ENCODE measurements around the gene ACIN1. TPM values are rescaled to one million over a fixed set of nuclear protein-coding genes. Genes with fewer than 3 reads are reported as not detected.

ACIN1 gene
- total and polyA plus RNA-seq, 7 donors, result 45.2 to 83.2 (median 75.3) TPM

DNA sequence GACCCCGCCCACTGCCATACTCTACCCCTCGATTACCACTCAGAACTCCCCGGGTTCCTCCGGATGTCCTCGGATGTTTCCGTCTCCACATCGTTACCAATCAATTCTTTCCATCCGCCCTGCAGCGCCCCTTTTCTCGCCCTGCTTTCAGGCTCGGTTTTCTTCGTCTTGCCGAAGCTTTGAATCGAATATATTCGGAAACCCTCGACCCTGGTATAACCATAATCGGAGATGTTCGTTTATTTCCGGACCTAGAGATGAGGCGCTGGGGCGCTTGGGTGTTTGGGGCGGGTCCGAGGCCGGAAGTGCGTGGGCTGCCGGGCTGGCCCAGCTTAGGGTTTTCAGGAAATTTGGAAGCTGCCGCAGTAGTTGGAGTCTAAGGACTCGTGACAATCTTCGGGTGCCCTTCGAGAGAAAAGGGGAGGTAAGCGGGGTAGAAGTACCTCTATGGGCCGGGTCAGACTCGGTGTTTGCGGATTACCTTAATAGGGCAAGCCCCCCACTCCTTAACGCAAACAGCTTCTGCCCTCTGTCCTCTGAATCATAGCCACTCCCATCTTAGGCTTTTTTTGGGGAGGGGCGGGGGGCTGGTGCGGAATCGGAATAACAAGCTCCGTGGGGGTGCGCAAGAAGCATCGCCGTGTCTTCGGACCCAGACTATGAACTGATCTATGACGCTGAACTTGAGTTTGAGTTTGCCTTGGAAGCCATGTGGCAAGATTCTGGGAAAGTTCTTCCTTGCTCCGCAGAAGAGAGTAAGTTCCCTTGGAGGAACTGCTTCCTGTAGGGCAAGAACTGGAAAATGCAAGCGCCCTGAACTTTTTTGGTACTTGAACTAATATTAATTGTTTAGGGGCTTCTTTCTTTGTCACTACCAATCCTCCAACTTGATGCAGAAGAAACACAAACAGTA, 516 bp upstream of the ACIN1 start, which contains the start of gene C14orf119:
Gene C14orf119 (plus strand): TSS at position 310 of the 913 bp plus-strand sequence. CDS start 2,154 bp downstream, outside the sequence.
- DNase-seq, result peak; percentile 99 to 100
- 0% methylated on average over 46 of the region's 46 CpGs for WGBS, 3 donors
- Histone ChIP-seq H3K27ac (peak within 1 kb of the TSS; percentile 99), H3K36me3 (ENCODE audit: insufficient read depth in 1 of 2, low read depth in 1 of 2) (peaks cover 8 to 56% of the 10 kb centered on the region in 2 donors), H3K9me3 (no peaks in the 10 kb centered on the region), H3K4me3 (peak within 1 kb of the TSS; percentile 97), H3K4me1 (peaks cover 30% of the 10 kb centered on the region), H3K27me3 (ENCODE audit: insufficient read depth in 3 of 3, low read length in 2 of 3) (no peaks in the 10 kb centered on the region)
- TF ChIP-seq, protein P1, sequence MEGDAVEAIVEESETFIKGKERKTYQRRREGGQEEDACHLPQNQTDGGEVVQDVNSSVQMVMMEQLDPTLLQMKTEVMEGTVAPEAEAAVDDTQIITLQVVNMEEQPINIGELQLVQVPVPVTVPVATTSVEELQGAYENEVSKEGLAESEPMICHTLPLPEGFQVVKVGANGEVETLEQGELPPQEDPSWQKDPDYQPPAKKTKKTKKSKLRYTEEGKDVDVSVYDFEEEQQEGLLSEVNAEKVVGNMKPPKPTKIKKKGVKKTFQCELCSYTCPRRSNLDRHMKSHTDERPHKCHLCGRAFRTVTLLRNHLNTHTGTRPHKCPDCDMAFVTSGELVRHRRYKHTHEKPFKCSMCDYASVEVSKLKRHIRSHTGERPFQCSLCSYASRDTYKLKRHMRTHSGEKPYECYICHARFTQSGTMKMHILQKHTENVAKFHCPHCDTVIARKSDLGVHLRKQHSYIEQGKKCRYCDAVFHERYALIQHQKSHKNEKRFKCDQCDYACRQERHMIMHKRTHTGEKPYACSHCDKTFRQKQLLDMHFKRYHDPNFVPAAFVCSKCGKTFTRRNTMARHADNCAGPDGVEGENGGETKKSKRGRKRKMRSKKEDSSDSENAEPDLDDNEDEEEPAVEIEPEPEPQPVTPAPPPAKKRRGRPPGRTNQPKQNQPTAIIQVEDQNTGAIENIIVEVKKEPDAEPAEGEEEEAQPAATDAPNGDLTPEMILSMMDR (IDR thresholded peaks at IDR 0.05), result no peak
- ATAC-seq, result peak; percentile 92 to 96 (median 94)
- intact Hi-C loops (cut with DNase I), result no loop called here

DNA sequence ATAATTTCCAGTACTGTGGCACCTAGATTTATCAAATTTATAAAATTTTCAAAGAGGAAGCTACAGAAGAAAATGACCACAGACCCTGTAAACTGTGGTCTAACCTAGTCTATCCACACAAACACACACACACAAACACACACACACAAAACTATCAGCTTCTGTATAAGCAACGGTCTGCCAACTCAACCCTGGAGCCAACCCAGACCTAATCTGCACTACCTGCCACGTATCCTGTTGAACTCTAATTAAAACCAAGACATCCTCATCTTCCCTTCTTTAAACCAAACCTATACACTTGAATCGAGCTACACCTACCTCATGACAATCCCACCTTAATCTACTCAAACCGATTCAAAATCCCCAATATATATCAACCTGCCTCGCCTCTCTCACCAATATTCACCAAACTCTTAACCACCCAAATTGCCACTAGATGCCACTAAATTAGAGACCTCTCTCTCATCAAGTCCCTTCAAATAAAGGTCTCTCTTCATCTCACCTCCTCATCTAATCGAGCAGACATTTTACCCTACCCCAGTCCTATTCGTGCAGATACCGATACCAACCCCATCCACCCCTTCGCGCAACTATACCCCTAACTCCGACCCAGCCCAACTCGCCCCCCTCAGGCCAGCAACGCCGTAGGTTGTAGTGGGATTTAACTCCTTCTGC, 808 bp downstream of the ACIN1 start:
- H3K4me3 ChIP-seq, result peak overlapping the region; percentile 97
- ATAC-seq (no peak), DNase-seq (no peak)
- peaks cover 30% of the 10 kb centered on the region for H3K4me1 ChIP-seq
- no peaks in the 10 kb centered on the region for H3K27me3 ChIP-seq (ENCODE audit: insufficient read depth in 3 of 3, low read length in 2 of 3)
- peak overlapping the region; percentile 99 for H3K27ac ChIP-seq
- H3K36me3 ChIP-seq (ENCODE audit: insufficient read depth in 1 of 2, low read depth in 1 of 2), result peaks cover 18 to 67% of the 10 kb centered on the region in 2 donors
- H3K9me3 ChIP-seq, result no peaks in the 10 kb centered on the region
- TF ChIP-seq, protein P1 (IDR thresholded peaks at IDR 0.05), result no peak
- WGBS, 3 donors, result 1 to 2% (median 1%) methylated on average over 14 of the region's 14 CpGs
- intact Hi-C loops (cut with DNase I), result no loop called here

DNA sequence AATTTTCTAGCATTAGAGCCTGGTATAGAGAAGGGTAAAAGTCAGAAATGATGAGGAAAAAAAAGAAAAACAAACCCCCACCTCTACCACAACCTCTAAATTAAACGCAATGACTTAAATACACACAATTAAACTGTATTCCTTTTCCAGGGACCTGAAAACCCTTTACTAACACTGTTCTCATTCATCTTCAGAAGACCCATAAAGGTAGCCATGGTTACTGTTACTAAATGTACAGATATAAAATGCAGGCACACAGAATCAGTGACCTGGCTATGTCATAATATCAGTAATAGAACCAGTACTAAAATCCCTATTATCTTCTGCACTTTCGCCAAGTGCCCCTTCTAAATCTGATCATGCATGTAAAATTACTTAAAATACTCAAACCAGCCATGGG, 1.4 kb downstream of the ACIN1 start:
- Histone ChIP-seq H3K4me1 (peaks cover 30% of the 10 kb centered on the region), H3K4me3 (peak overlapping the region; percentile 97), H3K36me3 (ENCODE audit: insufficient read depth in 1 of 2, low read depth in 1 of 2) (peaks cover 18 to 67% of the 10 kb centered on the region in 2 donors), H3K27ac (peak overlapping the region; percentile 47), H3K27me3 (ENCODE audit: insufficient read depth in 3 of 3, low read length in 2 of 3) (no peaks in the 10 kb centered on the region), H3K9me3 (no peaks in the 10 kb centered on the region)
- no peak for ATAC-seq
- intact Hi-C loops (cut with DNase I), result no loop called here
- WGBS, 3 donors, result 72 to 81% (median 75%) methylated on average over 2 of the region's 2 CpGs
- no peak for DNase-seq
- TF ChIP-seq, protein P1 (IDR thresholded peaks at IDR 0.05), result no peak

DNA sequence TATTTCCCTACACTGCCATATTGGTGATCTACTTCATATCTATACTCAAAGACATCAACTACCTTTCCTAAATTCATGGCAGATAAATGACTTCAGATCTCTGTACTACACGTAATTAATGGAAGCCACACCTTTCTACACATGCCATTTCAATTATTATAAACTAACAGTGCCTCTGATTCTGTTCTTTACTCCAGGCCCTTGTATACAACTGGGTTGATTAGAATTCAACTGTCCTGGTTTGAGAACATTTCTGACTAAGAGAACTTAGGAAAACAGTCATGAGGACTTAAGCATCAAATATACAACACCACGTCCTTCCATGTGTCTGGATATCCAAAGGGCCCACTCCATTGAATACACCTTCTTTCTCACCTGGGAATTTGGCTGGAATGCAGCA, 1.8 kb downstream of the ACIN1 start:
- no peaks in the 10 kb centered on the region for H3K27me3 ChIP-seq (ENCODE audit: insufficient read depth in 3 of 3, low read length in 2 of 3)
- TF ChIP-seq, protein P1 (IDR thresholded peaks at IDR 0.05), result no peak
- H3K4me3 ChIP-seq, result peak overlapping the region; percentile 97
- 56 to 70% (median 59%) methylated on average over 2 of the region's 2 CpGs for WGBS, 3 donors
- H3K4me1 ChIP-seq, result peaks cover 30% of the 10 kb centered on the region
- H3K27ac ChIP-seq, result peak overlapping the region; percentile 47
- ATAC-seq (no peak), DNase-seq (no peak)
- H3K36me3 ChIP-seq (ENCODE audit: insufficient read depth in 1 of 2, low read depth in 1 of 2), result peaks cover 18 to 67% of the 10 kb centered on the region in 2 donors
- intact Hi-C loops (cut with DNase I), result no loop called here
- H3K9me3 ChIP-seq, result no peaks in the 10 kb centered on the region
